Tibial nerve (tissue), 4 donors: ENCODE data around the gene ZC3H12C.

Source experiments
- CTCF ChIP-seq, 5 experiments: fragments of 200-600 bp in 3 of 5; fragments of 450-650 bp in 2 of 5; sonication (generic) in 3 of 5; IDR thresholded peaks; one replicate each; pipeline ENCODE4 v1.5.1; 2016 to 2019; ENCODE audit warnings: antibody characterized with exemption in 5 of 5, mild to moderate bottlenecking in 3 of 5, moderate library complexity in 2 of 5
- EP300 ChIP-seq, 2 donors: sonication (generic); formaldehyde crosslinking; IDR thresholded peaks; one replicate each; pipeline ENCODE4 v1.6.1; 2017; ENCODE audit warnings: antibody characterized with exemption in 2 of 2, mild to moderate bottlenecking in 1 of 2
- POLR2A ChIP-seq, 2 donors: fragments of 450-650 bp; IDR thresholded peaks; one replicate each; pipeline ENCODE4 v1.6.1; 2017; ENCODE audit warnings: antibody characterized with exemption in 2 of 2, mild to moderate bottlenecking in 2 of 2, moderate library complexity in 2 of 2

DNA sequence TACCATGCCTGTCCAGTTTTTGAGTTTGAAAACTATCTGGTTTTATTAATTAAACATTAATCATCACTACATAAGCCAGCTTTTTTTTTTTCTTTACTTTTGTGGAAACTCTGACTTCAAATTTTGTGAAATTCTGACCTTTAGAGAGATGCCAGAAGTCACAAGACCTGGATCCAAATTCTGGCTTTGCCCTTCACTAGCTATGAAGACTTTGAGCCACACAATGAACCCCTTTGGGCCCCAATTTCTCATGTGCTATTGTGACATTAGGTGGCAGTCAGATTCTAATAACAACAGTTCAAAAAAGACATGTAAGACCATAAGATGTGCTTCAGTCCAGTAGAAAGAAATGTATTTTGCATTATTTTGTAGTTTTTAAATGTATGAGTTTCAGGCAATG is 60.3 kb downstream of the ZC3H12C start:
- no peak for TF ChIP-seq CTCF (IDR thresholded peaks at IDR 0.05)
- TF ChIP-seq EP300 (IDR thresholded peaks at IDR 0.05): no peak
- TF ChIP-seq POLR2A (IDR thresholded peaks at IDR 0.05): no peak
